T-helper 2 cell treated with Interferon-gamma antibody and Interleukin-4, amounts not matched to agents 5 μg/mL and 100 μg/mL, for 36 hours (primary cell): ENCODE measurements around the gene ATP8A2.
A peak's percentile ranks its signal among the peaks of the same experiment; 100 is the strongest.

Experiments
- DNase-seq: peaks from one replicate; pipeline ENCODE4 v3.0.0; 2021; ENCODE audit warnings: low spot score
- H3K27ac Mint-ChIP-seq: one replicate; pipeline ENCODE4 v1.8.0; 2021; ENCODE audit warnings: mild to moderate bottlenecking, mixed read lengths
- H3K27me3 Mint-ChIP-seq: one replicate; pipeline ENCODE4 v1.8.0; 2021; ENCODE audit warnings: low read depth, mixed read lengths
- H3K36me3 Mint-ChIP-seq: one replicate; pipeline ENCODE4 v1.8.0; 2021; ENCODE audit warnings: low read depth, mixed read lengths
- H3K4me1 Mint-ChIP-seq: one replicate; pipeline ENCODE4 v1.8.0; 2021; ENCODE audit warnings: low read depth, mixed read lengths
- H3K4me3 Mint-ChIP-seq: one replicate; pipeline ENCODE4 v1.8.0; 2022; ENCODE audit warnings: mild to moderate bottlenecking, moderate library complexity, mixed read lengths
- H3K9me3 Mint-ChIP-seq: one replicate; pipeline ENCODE4 v1.8.0; 2021; ENCODE audit warnings: mixed read lengths

Gene ATP8A2

DNA sequence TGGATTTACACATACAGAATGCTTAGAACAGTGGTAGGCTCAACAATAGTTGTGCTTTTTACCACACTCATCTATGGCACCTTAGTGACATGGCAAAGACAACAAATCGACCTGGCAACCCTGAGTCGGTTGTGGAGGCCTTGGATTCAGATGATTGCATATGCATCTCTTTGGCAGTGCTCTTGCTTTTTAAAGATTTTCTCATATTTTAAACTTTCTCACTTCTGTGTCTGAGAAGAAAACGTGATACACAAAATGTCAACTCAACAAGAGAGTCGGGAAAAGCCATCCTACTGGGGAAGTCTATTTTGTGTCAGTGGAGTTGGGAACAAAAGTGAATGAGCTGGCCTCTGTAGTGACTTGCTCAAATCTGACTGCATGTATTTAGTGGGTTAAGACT is 85.8 kb downstream of the ATP8A2 start:
- no peak for DNase-seq

DNA sequence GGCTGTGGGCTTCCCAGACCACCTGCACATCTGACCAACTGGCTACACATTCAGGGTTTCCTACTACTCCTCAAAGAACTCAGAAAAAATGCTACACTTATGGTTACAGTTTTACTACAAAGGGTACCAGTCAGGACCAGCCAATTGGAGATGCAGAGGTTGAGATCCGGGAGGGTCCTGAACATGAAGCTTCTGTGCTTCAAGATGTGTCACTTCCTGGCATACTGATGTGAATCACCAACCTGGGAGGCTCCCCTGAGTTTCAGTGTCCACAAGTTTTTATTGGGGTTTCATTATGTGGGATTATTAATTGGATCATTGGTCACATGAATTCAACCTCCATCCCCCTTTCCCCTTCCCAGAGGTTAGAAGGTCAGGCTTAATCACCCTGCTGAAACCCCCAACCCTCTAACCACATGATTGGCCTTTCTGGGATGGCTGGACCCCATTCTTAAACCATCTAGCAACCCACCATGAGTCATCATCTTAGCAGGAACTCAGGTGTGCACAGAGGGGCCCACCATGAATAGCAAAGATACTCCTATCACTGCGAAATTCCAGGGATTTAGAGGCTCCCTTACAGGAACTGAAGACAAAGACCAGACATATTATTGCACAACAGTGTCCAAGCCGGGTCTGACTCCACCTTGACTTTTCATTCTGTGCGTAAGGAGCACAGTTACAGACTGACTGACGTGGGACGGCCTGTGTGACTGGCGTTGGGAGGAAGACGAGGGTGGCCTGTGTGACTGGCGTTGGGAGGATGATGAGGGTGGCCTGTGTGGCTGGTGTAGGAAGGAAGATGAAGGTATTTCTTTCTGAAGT is 90.7 kb downstream of the ATP8A2 start:
- Mint-ChIP-seq H3K36me3 (no peaks in the 10 kb centered on the region), H3K27ac (no peak overlapping the region), H3K4me1 (no peaks in the 10 kb centered on the region), H3K27me3 (peaks cover 24% of the 10 kb centered on the region), H3K9me3 (no peaks in the 10 kb centered on the region), H3K4me3 (no peak overlapping the region)
- DNase-seq = no peak

More for the DNA sequence above, 85.8 kb downstream of the ATP8A2 start:
- H3K27me3 Mint-ChIP-seq = peaks cover 8% of the 10 kb centered on the region
- H3K4me1 Mint-ChIP-seq = no peaks in the 10 kb centered on the region
- no peak overlapping the region for H3K27ac Mint-ChIP-seq
- no peaks in the 10 kb centered on the region for H3K36me3 Mint-ChIP-seq
- H3K9me3 Mint-ChIP-seq = no peaks in the 10 kb centered on the region
- no peak overlapping the region for H3K4me3 Mint-ChIP-seq

DNA sequence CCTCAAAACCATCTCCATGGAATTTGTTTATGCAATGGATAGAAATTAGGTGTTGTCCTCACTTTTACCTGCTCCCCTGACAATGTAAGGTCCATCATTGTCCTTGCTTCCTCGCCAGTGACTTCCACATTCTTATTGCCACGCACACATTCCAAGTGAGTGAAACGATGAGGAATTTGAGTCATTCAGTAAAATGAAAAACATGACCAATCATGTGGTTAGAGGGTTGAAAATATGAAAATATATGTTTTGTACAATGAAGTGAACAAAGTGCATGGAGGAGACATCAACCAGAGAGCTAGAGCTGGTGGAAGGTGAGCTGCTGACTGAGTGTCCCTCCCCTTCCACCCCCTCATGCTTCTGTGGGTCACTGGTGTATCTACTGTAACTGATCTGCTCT is 91.7 kb downstream of the ATP8A2 start:
- Mint-ChIP-seq H3K27me3 (peaks cover 32% of the 10 kb centered on the region), H3K4me3 (no peak overlapping the region), H3K4me1 (no peaks in the 10 kb centered on the region), H3K36me3 (no peaks in the 10 kb centered on the region), H3K9me3 (no peaks in the 10 kb centered on the region), H3K27ac (no peak overlapping the region)
- no peak for DNase-seq

DNA sequence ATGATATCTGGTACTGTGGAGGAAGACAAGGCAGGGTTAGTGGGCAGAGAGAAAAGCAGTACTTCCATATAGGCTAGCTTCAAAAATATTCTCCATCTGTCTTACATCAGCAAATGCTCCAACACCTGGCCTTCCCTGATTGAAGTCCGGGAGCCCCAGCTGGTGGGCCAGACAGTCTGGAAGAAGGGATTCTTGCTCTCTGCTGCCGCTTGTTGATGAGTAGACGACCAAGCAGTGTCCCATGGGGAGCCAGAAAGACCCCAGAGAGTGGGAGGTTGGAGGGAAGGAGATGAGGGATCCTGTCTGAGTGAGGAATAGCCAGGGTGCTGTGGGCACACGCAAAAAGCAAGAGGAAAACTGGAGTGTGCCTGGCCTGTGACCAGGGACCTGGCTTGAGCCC is 95.1 kb downstream of the ATP8A2 start:
- Mint-ChIP-seq H3K36me3 (no peaks in the 10 kb centered on the region), H3K4me3 (no peak overlapping the region), H3K9me3 (no peaks in the 10 kb centered on the region), H3K4me1 (peaks cover 2% of the 10 kb centered on the region), H3K27ac (no peak overlapping the region), H3K27me3 (peaks cover 50% of the 10 kb centered on the region)
- no peak for DNase-seq

DNA sequence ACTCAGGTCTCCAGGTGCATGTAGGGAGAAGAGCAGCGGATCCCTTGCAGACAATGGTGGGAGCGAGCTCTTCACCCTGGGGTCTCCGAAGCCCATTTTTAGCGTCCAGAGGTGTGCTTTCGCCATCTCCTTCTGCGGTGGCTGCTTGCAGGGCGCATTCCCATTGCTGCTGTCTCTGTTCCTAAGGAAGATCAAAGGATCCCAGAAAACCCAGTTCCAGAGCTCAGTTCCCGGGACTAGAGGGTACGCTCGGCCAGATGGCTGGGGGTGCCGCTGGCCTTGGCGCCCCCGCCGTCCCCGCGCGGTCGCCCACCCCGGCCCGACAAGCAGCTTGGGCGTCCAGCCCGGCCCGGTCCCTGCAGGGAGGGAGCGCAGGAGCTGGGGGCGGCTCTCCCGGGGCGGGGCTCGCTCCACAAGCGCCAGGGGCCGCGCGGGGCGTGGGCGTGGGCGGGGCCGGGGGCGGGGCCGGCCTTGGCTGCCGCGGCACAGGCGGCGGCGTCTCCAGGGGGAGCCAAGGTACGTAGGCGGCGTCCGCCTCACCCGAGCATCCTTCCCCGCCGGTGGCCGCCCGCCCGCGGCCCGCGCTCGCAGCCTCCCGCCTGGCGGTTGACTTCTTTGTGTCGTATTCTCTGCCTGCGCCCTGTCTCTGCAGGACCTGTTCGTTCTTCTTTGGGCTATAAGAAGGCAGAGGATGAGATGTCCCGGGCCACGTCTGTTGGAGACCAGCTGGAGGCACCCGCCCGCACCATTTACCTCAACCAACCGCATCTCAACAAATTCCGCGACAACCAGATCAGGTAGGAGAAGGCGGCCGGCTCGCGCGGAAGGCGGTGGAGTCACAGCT is 96.8 kb downstream of the ATP8A2 start:
- peaks cover 48% of the 10 kb centered on the region for H3K27me3 Mint-ChIP-seq
- H3K4me3 Mint-ChIP-seq = peak overlapping the region; percentile 65
- no peaks in the 10 kb centered on the region for H3K36me3 Mint-ChIP-seq
- peak; percentile 4 for DNase-seq
- no peaks in the 10 kb centered on the region for H3K9me3 Mint-ChIP-seq
- no peak overlapping the region for H3K27ac Mint-ChIP-seq
- H3K4me1 Mint-ChIP-seq = peaks cover 2% of the 10 kb centered on the region

DNA sequence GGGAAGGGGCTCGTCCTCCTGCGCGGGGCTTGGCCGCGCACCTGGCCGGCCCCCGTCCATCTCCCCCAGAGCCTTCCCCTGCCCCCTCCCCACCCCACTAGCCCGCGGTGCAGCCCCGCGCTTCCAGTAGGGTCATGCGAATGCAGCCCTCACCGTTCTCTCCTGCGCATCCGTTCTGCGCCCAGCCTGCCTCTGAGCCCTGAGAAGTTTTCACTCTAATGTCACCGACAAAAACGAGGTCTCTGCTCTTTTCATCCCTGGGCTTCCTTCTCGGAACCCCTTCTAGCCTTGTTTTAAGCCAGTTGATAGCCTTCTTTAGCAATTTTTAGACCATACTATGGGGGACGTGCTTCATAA is 97.4 kb downstream of the ATP8A2 start:
- no peaks in the 10 kb centered on the region for H3K36me3 Mint-ChIP-seq
- peaks cover 48% of the 10 kb centered on the region for H3K27me3 Mint-ChIP-seq
- H3K27ac Mint-ChIP-seq = no peak overlapping the region
- H3K9me3 Mint-ChIP-seq = no peaks in the 10 kb centered on the region
- peaks cover 2% of the 10 kb centered on the region for H3K4me1 Mint-ChIP-seq
- no peak for DNase-seq
- peak overlapping the region; percentile 40 for H3K4me3 Mint-ChIP-seq

DNA sequence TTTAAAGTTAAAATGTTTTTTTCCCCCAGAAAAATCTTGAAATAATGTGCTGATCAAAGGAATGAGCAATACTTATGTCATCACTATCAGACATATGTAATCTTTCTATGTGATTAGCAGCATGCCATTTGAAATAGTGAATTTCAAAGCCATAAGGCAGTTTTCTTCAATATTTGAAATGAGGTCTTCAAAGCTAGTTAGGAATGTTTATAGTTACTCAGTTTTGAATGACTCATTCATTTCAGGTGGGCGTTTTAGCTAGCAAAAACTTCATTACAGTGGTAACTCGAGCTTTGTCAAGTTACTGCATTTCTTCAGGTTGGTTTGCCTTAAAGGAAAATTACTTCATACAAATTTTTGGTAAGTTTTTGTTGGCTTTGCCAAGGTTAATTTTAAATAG is 102.1 kb downstream of the ATP8A2 start:
- peaks cover 21% of the 10 kb centered on the region for H3K27me3 Mint-ChIP-seq
- no peak for DNase-seq
- no peaks in the 10 kb centered on the region for H3K9me3 Mint-ChIP-seq
- H3K36me3 Mint-ChIP-seq = no peaks in the 10 kb centered on the region
- H3K27ac Mint-ChIP-seq = no peak overlapping the region
- H3K4me3 Mint-ChIP-seq = no peak overlapping the region
- H3K4me1 Mint-ChIP-seq = peaks cover 2% of the 10 kb centered on the region

DNA sequence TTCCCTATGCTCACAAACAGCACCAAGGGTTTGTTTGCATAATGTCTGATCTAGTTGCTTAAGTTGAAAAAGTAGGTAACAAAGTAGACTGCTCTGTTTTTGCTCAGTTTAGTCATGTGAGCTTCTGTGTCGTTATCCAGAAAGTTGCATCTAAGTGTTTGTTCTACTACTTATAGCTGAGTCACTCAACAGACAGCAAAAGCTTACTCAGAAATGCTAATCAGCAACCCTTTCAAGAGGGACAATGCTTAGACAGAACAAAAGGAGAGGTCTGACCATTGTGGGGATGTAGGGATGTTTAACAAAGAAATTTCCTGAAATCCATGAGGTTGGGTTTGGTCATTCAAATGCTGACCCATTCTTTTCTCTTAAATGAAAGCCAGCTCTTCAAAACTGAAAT is 106.4 kb downstream of the ATP8A2 start:
- Mint-ChIP-seq H3K27me3 (no peaks in the 10 kb centered on the region), H3K36me3 (no peaks in the 10 kb centered on the region)
- no peak for DNase-seq

DNA sequence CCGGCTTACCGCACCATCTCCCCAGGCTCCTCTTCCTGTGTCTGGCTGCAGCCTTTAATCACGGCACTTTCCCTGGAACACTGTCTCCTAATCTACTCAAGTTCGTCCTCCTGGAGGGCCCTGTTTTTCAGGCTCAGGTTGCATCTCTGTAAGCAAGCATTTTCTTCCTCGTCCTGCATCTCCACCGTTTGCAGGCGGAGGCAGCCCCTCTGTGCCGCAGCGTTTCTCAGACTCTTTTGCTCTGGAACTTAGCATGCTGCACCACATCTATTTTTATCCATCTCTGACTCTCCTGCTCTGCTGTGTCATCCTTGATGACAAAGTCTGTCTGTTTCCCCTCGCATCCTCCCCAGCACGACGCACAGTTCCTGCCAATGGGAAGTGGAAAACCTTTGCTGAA is 117.5 kb downstream of the ATP8A2 start:
- no peaks in the 10 kb centered on the region for H3K4me1 Mint-ChIP-seq
- H3K27ac Mint-ChIP-seq = no peak overlapping the region
- no peaks in the 10 kb centered on the region for H3K36me3 Mint-ChIP-seq
- no peak overlapping the region for H3K4me3 Mint-ChIP-seq
- H3K9me3 Mint-ChIP-seq = no peaks in the 10 kb centered on the region
- peaks cover 7% of the 10 kb centered on the region for H3K27me3 Mint-ChIP-seq
- DNase-seq = no peak

More for the DNA sequence above, 106.4 kb downstream of the ATP8A2 start:
- no peaks in the 10 kb centered on the region for H3K4me1 Mint-ChIP-seq
- H3K27ac Mint-ChIP-seq = no peak overlapping the region
- no peaks in the 10 kb centered on the region for H3K9me3 Mint-ChIP-seq
- H3K4me3 Mint-ChIP-seq = no peak overlapping the region

DNA sequence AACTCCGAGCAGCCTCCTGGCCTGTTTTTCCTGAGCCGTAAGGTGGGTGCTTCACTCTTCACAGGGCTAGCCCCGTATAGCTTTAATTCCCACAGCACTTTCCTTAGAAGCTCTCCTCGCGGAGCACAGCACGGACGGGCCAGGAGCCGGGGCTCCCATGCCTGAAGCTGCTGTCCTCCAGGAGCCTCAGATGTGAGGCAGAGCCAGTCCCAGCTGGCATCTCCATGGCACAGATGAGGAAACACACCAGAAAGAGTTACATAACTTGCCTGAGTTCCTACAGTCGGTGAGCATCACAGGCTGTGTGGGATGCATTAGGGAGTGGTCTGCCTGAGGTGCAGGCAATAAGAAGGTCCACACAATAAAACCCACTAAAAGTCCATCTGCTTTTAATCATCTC is 118.5 kb downstream of the ATP8A2 start:
- Mint-ChIP-seq H3K4me1 (no peaks in the 10 kb centered on the region), H3K9me3 (no peaks in the 10 kb centered on the region), H3K27ac (no peak overlapping the region), H3K4me3 (no peak overlapping the region), H3K27me3 (peaks cover 7% of the 10 kb centered on the region), H3K36me3 (no peaks in the 10 kb centered on the region)
- DNase-seq = no peak

DNA sequence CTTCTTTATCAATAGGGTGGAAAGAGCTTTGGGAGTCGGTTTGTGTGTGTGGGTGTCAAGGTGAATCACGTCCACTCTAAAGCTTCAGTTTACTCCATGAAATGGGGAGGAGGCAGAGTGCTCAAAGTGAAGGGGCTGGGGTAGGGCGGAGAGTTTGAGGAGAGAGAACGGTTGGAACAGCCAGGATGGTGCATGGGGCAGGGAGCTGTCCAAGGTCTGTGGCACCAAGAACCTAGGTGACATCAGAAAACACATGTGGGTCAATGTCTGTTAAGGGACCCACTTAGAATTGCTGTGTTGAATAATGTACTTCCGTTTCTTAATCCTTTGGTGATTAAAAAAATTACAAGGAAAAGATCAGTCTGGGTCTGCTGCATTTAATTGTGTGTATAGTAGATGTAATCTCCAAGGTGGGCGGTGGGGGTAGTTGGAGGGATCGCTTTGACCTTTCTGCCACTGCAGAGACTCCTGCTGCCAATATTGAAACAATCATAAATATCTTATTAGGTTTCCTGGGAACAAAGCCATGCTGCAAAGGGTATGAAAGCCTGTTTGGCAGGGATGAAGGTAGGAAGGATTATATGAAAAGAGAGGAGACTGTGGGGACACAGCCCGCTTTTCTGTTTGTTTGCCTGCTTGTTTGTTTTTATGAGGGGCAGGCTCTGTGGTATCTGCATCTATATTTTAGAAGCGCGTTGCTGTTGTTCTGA is 122.3 kb downstream of the ATP8A2 start:
- H3K27me3 Mint-ChIP-seq = peaks cover 5% of the 10 kb centered on the region
- no peak overlapping the region for H3K27ac Mint-ChIP-seq
- DNase-seq = no peak
- no peaks in the 10 kb centered on the region for H3K4me1 Mint-ChIP-seq
- no peak overlapping the region for H3K4me3 Mint-ChIP-seq
- no peaks in the 10 kb centered on the region for H3K36me3 Mint-ChIP-seq
- no peaks in the 10 kb centered on the region for H3K9me3 Mint-ChIP-seq

DNA sequence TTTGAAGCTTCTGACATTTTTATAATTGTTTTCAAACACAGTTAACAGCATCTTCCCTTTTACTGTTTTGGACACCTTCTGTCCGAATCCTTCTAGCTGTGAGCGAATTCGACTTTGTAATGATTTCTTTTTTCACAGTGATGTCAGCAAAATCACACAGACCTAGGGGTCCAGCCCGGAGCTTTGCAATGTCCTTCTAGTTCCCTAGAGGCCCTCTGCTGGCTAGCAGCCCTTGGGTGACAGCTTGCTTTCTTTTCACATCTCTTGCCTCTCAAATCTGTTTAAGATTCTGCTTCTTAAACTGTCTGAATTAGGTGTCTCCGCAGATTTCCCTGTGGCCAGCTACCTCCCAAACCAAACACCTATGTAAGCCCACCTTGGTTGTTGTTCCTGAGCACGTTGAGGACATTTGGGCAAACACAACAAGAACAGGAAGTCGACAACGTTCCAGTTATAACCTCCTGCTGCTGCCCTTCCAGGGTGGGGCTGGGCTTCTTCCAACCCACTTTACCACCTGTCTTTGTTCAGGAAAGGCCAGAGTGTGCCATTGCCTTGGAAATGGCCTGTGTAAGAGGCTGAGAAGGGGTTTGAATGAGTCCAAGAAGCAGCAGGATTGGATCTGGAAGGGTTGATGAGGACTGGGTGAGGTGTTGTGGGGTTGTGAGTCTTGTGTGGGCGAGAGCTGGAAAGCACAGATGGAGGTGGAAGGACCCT is 123.1 kb downstream of the ATP8A2 start:
- H3K4me1 Mint-ChIP-seq = no peaks in the 10 kb centered on the region
- peaks cover 5% of the 10 kb centered on the region for H3K27me3 Mint-ChIP-seq
- no peaks in the 10 kb centered on the region for H3K36me3 Mint-ChIP-seq
- no peaks in the 10 kb centered on the region for H3K9me3 Mint-ChIP-seq
- no peak for DNase-seq
- no peak overlapping the region for H3K4me3 Mint-ChIP-seq
- no peak overlapping the region for H3K27ac Mint-ChIP-seq

DNA sequence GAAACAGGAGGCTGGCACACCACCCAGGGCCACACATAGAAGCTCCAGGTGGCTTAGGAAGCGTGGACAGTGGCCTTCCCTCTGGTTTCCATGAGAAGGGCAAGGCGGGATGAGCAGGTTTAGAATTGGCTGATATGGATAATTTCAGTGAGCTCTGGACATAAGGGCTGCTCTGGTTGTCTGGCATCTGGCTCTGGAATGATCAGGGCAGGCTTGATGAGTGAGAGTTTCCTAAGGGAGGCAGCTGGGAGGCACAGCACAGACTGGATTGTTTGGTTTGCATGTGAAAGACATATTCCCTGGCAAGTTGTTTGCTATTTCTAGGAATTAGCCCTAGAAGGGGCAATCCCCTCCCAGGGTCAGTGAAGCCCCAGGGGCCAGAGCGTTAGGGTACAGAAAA is 129.5 kb downstream of the ATP8A2 start:
- Mint-ChIP-seq H3K36me3 (no peaks in the 10 kb centered on the region), H3K9me3 (no peaks in the 10 kb centered on the region), H3K27ac (no peak overlapping the region), H3K4me3 (no peak overlapping the region), H3K27me3 (no peaks in the 10 kb centered on the region), H3K4me1 (no peaks in the 10 kb centered on the region)
- DNase-seq = no peak
